GM12801 (cell line): Measurements from ENCODE around the gene HOXC9.

Experiments
- CTCF ChIP-seq: IDR thresholded peaks from one replicate; pipeline ENCODE4 v1.5.1; 2011; ENCODE audit warnings: control low read depth; ENCODE audit not compliant: insufficient read length; ENCODE audit errors: extremely low read depth

Gene HOXC9

GRCh38 chr12:54000116-54001114 lies at the start of gene HOXC9:
TSS of gene HOXC9 (plus strand) at chr12:54000161. CDS start at chr12:54000189, 28 bp downstream.
- TF ChIP-seq CTCF, result no peak

- no peak for TF ChIP-seq CTCF
Observed at GRCh38 chr12:53950437-53950773, 49.6 kb upstream of the HOXC9 start.

GRCh38 chr12:53950789-53951576 lies 49.0 kb upstream of the HOXC9 start:
- no peak for TF ChIP-seq CTCF

- TF ChIP-seq CTCF, result no peak
Observed at GRCh38 chr12:53951577-53952334, 48.2 kb upstream of the HOXC9 start.

- no peak for TF ChIP-seq CTCF
Observed at GRCh38 chr12:53952335-53952694, 47.6 kb upstream of the HOXC9 start.

DNA sequence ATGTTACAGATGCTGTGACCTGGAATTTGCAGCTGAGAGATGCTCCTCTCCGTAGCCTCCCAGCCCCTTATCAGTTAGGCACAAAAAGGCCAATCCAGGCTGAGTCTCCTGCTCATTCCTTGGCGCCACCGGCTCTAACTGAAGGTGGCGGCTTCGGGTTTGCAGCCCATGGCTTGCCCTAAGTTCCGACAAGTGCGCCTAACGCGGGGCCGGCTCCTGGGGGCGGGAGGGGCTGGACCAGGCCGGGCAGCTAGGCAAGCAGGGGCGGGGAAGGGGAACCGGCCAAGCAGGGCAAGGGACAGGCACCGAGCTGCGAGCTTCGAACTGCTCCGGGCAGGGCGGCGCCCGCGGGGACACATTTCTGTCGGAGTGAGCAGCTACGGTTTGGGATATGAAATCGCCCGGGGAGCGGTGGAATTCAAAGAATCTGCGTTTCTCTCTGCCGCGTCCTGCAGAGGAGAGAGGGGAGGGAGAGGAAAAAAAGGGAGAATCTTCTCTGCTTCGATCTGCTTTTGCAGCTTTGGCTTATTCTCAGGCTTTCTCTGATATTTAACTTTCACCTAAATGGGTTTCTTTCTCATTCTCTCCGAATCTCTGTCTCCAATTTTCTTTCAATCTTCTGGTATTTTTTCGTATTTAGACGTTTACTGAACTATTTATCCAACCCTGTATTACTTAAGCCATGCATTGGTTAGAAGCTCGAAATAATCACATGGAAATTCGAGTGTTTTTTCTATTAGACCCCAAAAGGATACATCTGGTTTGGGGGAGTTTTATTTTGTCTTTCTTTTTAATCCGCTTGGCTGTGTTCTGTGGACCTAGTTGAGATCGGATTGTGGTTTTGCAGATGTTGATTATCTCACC lies 46.9 kb upstream of the HOXC9 start:
- TF ChIP-seq CTCF, result no peak
